Ramos (cell line): ENCODE measurements around the gene PSMC4.

Experiments
- in situ Hi-C: fragments of 300-500 bp; cut with MboI; formaldehyde crosslinking; loops from one replicate; pipeline ENCODE4 v1.14.3; 2022; ENCODE audit warnings: low sequenced_read_pairs; ENCODE audit not compliant: unreplicated experiment

The PSMC4 gene

GRCh38 chr19:39970675-39971379, at the start of gene PSMC4:
Gene PSMC4 (plus strand): TSS chr19:39971165. CDS start chr19:39971203, 38 bp downstream.
- in situ Hi-C loops, result no loop called here

- in situ Hi-C loops, result no loop called here
Measured at GRCh38 chr19:39923862-39924261, 47.1 kb upstream of the PSMC4 start.

GRCh38 chr19:39924389-39924788, 46.6 kb upstream of the PSMC4 start:
- in situ Hi-C loops, result no loop called here

GRCh38 chr19:39924952-39925351, 46.0 kb upstream of the PSMC4 start:
- in situ Hi-C loops, result no loop called here

- in situ Hi-C loops, result no loop called here
Measured at GRCh38 chr19:39926170-39926760, 44.7 kb upstream of the PSMC4 start.

- in situ Hi-C loops, result no loop called here
Measured at GRCh38 chr19:39927076-39927475, 43.9 kb upstream of the PSMC4 start.

GRCh38 chr19:39927524-39928356, 43.2 kb upstream of the PSMC4 start:
- in situ Hi-C loops, result no loop called here

- in situ Hi-C loops, result no loop called here
Measured at GRCh38 chr19:39928357-39928725, 42.6 kb upstream of the PSMC4 start.

- in situ Hi-C loops, result no loop called here
Measured at GRCh38 chr19:39929750-39930149, 41.2 kb upstream of the PSMC4 start.

- in situ Hi-C loops, result no loop called here
Measured at GRCh38 chr19:39934584-39935363, 36.2 kb upstream of the PSMC4 start, which contains the start of gene FCGBP. Gene FCGBP (minus strand): TSS chr19:39934634.

GRCh38 chr19:39935364-39935661, 35.7 kb upstream of the PSMC4 start:
- in situ Hi-C loops, result no loop called here

GRCh38 chr19:39936020-39936419, 34.9 kb upstream of the PSMC4 start:
- in situ Hi-C loops, result no loop called here

- in situ Hi-C loops, result no loop called here
Measured at GRCh38 chr19:39936622-39937021, 34.3 kb upstream of the PSMC4 start.

- in situ Hi-C loops, result no loop called here
Measured at GRCh38 chr19:39937094-39937720, 33.8 kb upstream of the PSMC4 start.

GRCh38 chr19:39937787-39938186, 33.2 kb upstream of the PSMC4 start:
- in situ Hi-C loops, result no loop called here

- in situ Hi-C loops, result no loop called here
Measured at GRCh38 chr19:39939556-39939955, 31.4 kb upstream of the PSMC4 start.

- in situ Hi-C loops, result no loop called here
Measured at GRCh38 chr19:39940221-39940833, 30.6 kb upstream of the PSMC4 start.

- in situ Hi-C loops, result no loop called here
Measured at GRCh38 chr19:39941151-39941550, 29.8 kb upstream of the PSMC4 start.

- in situ Hi-C loops, result no loop called here
Measured at GRCh38 chr19:39941615-39942365, 29.2 kb upstream of the PSMC4 start.
